RWPE1 (cell line): ENCODE data around the gene IGFALS.
A peak's percentile ranks its signal among the peaks of the same experiment; 100 is the strongest.

Experiments
- CTCF ChIA-PET: fragments of 350-600 bp; sonication (Branson Sonifier 250); formaldehyde crosslinking; extraction: SDS; loops from one replicate; lab custom pipeline; 2021; lab: Yijun Ruan, JAX
- POLR2A ChIA-PET: fragments of 400-600 bp; formaldehyde crosslinking; extraction: SDS; loops from one replicate; lab custom pipeline; 2020; ENCODE audit warnings: antibody characterized with exemption; ENCODE audit not compliant: low non-redundant PET; lab: Yijun Ruan, JAX
- DNase-seq: peaks from one replicate; pipeline ENCODE4 v3.0.0; 2012; ENCODE audit warnings: low spot score
- H3K27ac ChIP-seq: fragments of 450-650 bp; 2 replicates; pipeline ENCODE4 v1.5.1; 2017
- CTCF ChIP-seq: fragments of 450-650 bp; conservative IDR thresholded peaks from 2 replicates; pipeline ENCODE4 v1.5.1; 2017; ENCODE audit warnings: low read depth, mild to moderate bottlenecking

IGFALS gene

GRCh38 chr16:1828645-1829410 is 35.3 kb upstream of the IGFALS start:
- POLR2A ChIA-PET = no interaction called here
- CTCF ChIA-PET = interaction anchor here (0.6 to 0.7 kb wide), 5 partner anchors 13 to 656 kb away, joined by 3 to 4 read pairs (median 3); no protein-coding TSS in a partner anchor
- TF ChIP-seq CTCF = no peak
- no peak for DNase-seq
- H3K27ac ChIP-seq = no peak overlapping the region

DNA sequence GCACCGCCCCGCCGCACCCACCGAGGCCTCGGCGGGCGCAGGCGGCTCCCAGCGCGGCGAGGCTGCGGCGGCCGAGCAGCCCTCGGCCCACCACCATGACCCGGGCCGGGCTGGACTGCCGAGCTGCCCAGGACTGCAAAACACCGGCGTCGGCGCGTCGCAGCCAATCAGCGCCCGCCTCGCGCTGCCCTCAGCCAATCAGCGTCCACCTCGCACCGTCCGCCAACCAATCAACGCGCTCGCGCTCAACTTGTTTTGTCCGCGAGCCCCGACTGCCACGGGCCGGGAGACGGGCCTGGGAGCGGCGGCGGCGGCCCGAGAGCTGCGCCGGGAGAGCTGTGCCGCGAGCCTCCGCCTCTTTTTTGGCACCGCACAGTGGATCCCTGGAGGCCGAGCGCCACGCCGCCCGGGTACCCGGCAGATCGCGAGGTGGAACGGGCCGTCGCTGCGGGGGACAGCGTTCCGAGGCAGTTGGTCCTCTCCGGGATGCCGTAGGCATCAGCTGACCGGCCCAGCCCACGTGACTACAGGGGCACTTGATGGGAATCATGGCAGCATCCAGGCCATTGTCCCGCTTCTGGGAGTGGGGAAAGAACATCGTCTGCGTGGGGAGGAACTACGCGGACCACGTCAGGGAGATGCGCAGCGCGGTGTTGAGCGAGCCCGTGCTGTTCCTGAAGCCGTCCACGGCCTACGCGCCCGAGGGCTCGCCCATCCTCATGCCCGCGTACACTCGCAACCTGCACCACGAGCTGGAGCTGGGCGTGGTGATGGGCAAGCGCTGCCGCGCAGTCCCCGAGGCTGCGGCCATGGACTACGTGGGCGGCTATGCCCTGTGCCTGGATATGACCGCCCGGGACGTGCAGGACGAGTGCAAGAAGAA is 33.4 kb upstream of the IGFALS start, which contains the start of the genes FAHD1 and HAGH:
Gene FAHD1, plus strand, starts transcription at position 516 of the 883 bp plus-strand sequence. Its CDS starts 33 bp downstream, at position 549.
Gene HAGH, minus strand, starts transcription at position 135 of the 883 bp plus-strand sequence. Its CDS starts 38 bp downstream, at position 97.
- no peak for TF ChIP-seq CTCF
- H3K27ac ChIP-seq = peak within 1 kb of the TSS; percentile 87
- peak; percentile 99 for DNase-seq
- ChIA-PET CTCF (interaction anchor here (0.5 to 0.6 kb wide), 4 partner anchors 12 to 361 kb away, joined by 3 to 4 read pairs (median 3); no protein-coding TSS in a partner anchor), POLR2A (interaction anchor here (0.6 to 2.5 kb wide), 3 partner anchors 23 to 129 kb away, joined by 3 to 7 read pairs (median 6); partner anchors contain the start of genes NUBP2 and SPSB3)

DNA sequence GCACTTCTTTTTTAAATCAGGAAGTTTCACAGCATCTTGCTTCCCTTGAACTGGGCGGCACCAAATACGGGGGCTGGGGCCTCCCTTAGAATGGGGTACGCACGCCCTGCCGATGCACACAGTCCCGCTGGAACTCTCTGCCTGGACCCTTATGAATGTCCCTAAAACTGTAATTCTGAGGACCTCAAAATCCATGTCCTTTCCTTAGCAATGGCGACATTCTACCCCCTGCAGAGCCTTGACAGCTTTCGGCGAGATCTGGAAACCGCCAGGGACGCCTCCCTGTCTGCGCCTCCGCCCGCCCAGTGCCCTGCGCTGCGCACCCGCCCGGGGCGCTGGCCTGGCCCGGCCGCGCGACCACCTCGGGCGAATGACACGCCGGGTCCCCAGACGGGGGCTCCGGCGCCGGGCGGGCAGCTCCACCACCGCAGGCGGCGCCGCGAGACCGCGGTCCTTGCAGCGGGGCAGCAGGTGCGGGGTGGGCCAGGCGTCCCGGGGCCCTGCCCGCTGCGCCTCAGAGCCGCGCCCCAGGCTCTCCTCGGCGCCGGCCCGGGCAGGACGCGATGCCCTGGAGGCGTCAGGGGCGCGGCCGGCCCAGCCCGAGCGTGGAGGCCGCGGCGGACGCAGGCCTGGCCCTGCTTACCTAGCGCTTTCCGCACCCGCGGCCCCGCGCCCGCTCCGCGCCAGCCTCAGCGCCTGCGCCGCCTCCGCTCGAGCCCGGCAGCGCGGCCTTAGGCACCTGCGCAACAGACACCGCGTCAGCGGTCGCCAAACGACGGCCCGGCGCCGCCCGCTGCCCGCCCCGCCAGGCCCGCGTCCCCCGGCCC is 32.6 kb upstream of the IGFALS start:
- ChIA-PET POLR2A (interaction anchor here (0.6 to 2.5 kb wide), 2 partner anchors 43 to 130 kb away, joined by 3 to 7 read pairs; partner anchors contain the start of genes NUBP2 and SPSB3), CTCF (interaction anchor here (0.5 kb wide), 1 partner anchor 137 kb away, joined by 4 read pairs; no protein-coding TSS in a partner anchor)
- DNase-seq = no peak
- no peak for TF ChIP-seq CTCF
- H3K27ac ChIP-seq = peak overlapping the region; percentile 87

- no peak for DNase-seq
- peak overlapping the region; percentile 87 for H3K27ac ChIP-seq
- TF ChIP-seq CTCF = no peak
- POLR2A ChIA-PET = interaction anchor here (2.5 kb wide), 1 partner anchor 42 kb away, joined by 7 read pairs; the partner anchor contains the start of genes NUBP2 and SPSB3
- CTCF ChIA-PET = no interaction called here
Measured at GRCh38 chr16:1825381-1825863, 31.9 kb upstream of the IGFALS start.

- ChIA-PET POLR2A (interaction anchor here (0.7 to 1.1 kb wide), 2 partner anchors 41 to 51 kb away, joined by 4 read pairs; partner anchors contain the start of genes NUBP2 and SPSB3), CTCF (interaction anchor here (0.6 to 1.1 kb wide), 7 partner anchors 35 to 916 kb away, joined by 3 to 7 read pairs (median 3); partner anchors contain the start of genes NUBP2 and SPSB3)
- peak; percentile 68 for DNase-seq
- peak overlapping the region; percentile 42 for H3K27ac ChIP-seq
- TF ChIP-seq CTCF = peak; percentile 52
Measured at GRCh38 chr16:1823821-1824220, 30.3 kb upstream of the IGFALS start.
